Endometrial microvascular endothelial cells (primary cell): ENCODE data around the gene TECTB. TPM values are rescaled to one million over a fixed set of nuclear protein-coding genes. Genes with fewer than 3 reads are reported as not detected.

ENCODE experiments used
- in situ Hi-C: cut with HindIII; loops from 2 replicates; pipeline ENCODE4 v1.10.0; 2017; ENCODE audit warnings: low sequenced_read_pairs, low pct_unique_long_range_greater_than_20kb; ENCODE audit errors: inconsistent ontology term
- total RNA-seq: library from RNA; depleted of rRNA; stranded (reverse); fragments of >200 nt; gene quantifications from one replicate; pipeline ENCODE4 v1.2.3, GENCODE V29; 2015; ENCODE audit errors: inconsistent ontology term

TECTB gene
- total RNA-seq, 1 donor from 2014 or later: not detected

DNA sequence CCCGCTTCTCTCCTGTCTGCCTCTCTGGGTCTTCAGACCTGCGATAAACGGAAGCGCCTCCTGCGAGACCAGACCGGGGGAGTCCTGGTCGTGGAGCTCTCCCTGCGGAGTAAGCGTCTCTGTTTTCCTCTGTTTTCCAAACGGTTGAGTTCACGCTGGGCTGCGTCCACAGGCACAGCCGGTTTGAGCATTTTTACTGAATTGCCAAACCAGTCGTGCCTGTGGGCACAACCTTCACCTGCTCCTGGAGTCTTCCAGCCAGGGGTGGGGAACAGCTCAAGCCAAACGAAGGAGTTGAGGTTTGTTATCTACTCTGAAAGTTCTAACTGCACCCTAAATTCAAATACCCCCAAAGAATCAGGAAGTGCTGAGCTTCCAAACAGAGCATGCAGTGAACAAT lies 16.3 kb downstream of the TECTB start:
- in situ Hi-C loops: no loop called here

DNA sequence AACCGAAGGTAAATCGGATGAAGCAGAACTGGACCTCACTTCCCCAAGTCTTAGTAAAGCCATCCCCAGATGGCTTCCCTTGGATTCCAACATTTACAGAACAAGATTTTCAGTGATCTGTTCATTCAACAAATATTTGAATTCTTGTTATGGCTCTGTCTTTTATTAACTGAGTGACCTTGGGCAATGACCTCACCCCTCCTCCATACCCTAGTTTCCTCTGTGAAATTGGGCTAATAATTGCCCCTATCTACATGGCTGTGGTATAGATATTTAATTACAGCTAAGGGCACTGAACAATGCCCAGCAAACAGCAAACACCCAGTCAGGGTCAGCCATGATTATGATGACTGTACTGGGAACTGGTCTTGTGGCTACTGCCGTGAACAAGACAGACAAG lies 19.1 kb downstream of the TECTB start:
- in situ Hi-C loops: no loop called here

DNA sequence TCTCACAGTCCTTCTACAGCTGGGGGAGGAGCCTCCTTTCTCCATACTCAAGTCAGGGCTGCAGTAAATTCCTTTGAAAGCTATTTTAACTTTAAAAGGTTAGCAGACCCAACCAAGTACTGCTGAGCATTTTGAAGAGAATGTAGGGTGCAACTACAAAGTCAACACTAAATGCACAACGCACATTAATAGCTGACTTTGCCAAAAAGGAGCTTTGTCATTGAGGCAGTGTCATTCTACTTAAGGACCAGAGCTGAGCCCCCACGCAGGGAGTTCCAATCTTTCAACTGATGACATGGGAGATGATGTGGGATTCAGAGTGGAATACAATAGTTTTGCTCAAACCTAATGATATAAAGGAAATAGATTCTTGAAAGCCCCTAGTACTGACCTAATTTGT lies 20.3 kb downstream of the TECTB start:
- in situ Hi-C loops: no loop called here

DNA sequence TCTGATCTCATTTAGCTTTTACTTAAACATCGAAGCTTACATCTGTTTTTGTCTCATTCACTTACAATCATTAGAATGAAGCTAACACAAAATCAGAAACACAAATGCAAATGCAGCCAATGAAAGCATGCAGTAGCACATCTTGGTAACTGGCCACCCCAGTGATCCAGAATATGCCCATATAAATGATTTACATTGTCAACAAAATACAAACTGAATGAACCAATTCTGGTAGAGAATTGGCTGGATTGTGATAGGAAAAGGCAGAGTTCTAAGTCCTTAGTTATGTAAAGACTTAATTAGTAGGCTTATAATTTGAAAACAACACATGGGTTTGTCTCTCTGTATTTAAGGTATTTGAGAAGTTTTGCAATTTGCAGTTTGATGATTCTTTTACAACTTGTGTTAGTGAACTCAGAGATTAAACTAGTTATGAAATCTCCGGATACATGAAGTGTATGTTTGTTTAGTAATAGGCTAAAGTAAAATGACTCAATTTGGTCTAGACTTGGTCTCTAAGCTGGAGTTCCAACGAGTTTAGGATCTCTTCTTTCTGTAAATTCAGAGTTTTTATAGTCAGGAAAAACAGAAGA lies 21.2 kb downstream of the TECTB start:
- in situ Hi-C loops: no loop called here

DNA sequence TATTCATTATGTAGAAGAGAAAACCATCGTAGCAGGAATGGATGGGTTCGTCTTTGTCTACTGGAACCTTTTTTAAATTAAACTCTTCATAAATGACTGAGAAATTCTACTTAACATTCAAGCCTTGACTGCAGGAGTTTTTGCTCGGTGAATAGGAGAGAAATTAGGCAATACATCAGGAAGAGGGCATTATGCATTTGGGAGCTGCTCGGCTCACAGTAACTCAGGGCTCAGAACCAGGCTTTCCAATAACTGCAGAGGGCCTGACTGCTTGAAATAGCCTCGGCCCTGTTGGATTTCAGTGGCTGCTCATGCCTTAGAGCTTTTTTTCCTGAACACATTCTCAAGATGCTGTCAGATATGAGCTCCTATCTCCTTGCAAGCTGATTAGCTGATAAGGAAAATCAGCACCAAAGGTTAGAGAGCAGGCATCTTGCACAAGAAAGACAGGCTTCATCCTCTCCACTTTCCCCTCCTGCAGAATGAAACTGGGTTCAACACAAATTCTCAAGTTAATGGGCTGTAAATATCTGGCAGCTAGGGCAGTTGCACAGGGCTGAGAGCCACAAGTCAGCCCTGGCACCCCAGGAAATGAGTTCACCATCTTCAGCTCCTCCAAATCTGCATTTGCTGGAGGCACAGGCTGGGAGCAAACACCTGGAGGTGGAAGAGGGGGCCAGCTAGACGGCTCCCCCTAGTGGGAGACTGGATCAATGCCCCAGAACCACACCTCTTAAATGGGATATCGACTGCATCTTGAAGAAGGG lies 24.3 kb downstream of the TECTB start:
- in situ Hi-C loops: no loop called here

DNA sequence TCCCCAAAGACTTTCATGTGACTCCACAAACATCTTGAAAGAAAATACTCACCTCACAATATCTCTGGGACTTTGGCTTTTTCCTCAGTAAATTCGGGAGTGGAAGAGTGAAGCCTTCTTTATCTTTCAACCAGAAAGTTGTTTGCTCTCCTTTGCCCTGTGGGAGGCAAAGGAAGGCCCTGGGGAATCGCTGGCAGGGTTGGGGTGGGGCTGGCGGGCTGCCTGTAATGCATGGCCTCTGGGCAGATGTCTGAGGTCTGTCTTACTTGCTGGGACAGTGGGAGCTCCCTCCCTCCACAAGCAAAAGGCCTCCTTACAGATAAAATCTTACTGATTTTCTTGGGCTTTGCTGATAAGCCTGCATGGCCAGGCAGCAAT lies 24.9 kb downstream of the TECTB start:
- in situ Hi-C loops: no loop called here

DNA sequence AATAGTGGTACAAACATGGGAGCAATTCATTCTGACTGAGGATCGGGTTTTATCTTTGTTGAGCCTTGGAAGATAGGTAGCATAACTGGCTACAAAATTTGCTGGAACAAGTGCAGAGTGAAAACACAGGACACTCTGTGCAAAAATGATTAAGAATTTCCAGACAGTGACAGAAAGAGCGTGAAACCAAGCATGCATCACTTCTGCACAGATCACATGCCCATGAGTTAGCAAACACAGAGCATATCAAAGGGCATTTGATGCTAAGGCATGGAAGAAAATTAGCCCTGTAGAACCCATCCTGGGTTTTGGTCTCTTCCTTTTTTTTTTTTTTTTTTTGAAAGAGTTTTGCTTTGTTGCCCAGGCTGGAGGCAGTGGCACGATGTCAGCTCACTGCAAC lies 28.3 kb downstream of the TECTB start:
- in situ Hi-C loops: no loop called here

DNA sequence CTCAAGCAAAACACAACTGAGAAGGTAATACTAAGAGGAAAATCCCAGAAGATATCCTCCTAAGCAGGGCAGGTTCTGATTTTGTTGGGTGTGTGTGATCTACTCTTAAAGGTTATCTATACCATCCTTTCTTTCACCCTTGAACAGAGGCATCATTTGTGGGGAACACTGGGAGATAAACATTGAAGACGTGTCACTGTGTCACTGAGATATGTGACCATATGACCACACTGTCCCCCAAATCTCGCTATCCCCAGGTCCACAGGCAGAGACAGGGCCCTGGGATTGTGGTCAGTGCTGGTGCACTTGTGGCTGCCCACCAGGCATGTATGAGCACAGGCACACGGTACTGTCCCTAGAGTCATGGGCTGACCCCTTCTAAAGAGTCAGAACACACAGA lies 30.0 kb downstream of the TECTB start:
- in situ Hi-C loops: no loop called here

DNA sequence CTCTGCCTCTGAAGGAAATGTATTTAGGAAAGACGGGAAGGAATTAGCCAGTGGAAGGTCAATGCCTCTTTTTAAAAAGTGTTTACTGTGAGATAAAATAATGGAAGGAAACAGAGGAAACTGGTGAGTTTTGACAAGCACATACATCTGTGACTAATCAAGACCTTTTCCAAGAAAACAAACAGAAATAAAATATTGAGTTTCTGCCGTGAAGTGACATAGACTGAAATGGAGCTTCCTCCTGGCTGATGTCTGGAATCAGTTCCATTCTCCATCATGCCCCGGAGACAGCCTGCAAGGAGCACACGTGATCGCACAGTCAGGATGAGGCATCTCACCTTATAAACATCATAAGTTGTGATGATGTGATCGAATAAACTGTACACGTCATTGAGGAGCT lies 30.7 kb downstream of the TECTB start:
- in situ Hi-C loops: no loop called here

DNA sequence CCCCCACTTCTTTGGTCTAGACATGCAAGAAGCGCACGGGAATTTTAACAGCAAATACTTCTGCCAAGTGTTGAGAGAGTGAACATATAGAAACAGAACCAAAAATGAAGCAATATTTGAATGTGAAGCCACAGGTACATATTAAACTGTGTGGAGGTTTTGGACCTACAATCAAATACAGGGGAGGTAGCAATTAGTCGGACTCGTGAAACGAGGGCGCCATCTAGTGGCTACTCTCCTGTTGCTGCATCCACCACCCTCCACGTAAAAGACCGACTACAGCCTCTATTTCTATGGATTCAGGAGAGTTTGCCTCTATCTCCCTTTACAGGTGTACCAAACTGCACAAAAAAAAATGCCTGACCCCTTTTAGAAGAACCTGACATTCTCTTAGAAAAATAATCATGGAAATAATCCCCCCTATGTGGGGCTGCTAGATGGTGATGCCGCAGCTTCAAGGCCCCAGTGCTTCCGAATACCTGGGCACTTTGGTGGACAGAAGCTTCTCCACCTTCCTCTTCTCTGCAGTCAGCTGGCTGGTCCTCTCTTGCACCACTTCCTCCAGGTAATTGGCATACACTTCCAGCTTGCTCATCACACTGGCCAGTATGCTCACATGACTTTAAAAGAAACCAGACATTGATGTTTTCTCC lies 31.7 kb downstream of the TECTB start:
- in situ Hi-C loops: no loop called here

DNA sequence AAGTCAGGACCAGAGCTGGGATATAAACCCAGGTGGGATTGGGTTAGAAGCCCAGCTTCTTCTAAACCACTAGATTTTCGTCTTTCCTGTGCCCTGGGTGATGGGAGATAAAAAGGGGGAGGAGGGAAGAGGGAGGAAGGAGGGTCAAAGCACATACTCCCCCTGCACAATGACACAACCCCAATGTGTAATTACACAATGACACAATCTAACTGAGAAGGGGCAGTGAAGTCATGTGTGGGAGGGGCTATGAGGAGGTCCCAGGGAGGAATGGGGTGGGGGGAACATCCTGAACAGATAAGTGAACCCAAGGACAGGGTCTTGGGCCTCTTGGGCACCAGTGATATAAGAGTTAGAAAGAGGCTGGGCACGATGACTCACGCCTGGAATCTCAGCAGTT lies 44.5 kb downstream of the TECTB start:
- in situ Hi-C loops: no loop called here

DNA sequence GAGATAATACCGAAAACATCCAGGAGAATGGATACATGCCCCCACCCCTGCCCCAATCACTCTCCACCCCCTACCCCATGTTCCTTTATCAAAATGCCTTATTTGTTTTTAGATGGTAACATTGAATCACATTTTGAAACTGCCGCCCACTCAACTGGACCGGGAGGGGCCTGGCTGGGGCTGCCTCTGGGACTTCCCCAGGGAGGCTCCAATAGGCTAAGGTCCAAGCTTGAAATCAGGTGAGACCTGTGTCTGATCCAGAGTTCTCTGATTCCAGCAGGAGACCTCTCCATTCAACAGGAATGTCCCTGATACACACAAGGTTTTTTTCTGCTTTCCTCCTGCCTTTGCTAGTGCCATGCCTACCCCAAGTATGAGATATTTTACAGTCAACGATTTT lies 47.0 kb downstream of the TECTB start:
- in situ Hi-C loops: no loop called here

DNA sequence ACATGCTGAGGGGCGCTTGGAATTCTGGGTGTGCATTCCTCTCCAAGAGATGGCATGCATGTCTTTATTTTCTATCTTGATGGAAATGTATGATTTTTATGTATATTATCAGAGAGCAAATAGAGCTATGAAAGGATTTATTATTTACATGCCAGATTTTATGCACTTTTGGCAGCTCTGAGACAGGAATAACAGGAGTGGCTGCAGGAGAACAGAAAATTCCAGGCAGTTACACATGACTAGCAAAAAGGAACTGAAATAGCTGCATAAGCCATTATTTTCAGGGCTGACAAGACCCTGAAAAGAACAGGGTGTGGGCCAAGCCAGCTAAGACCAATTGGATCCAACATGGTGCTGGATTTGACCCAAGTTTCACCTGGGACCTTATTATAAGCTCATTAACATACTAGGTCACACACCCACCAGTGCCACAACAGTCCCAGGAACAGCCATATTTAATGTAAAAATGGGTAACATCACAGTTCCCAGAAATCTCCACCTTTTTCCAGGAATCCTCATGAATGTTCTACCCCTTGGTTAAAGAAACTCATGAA lies 47.5 kb downstream of the TECTB start:
- in situ Hi-C loops: no loop called here

DNA sequence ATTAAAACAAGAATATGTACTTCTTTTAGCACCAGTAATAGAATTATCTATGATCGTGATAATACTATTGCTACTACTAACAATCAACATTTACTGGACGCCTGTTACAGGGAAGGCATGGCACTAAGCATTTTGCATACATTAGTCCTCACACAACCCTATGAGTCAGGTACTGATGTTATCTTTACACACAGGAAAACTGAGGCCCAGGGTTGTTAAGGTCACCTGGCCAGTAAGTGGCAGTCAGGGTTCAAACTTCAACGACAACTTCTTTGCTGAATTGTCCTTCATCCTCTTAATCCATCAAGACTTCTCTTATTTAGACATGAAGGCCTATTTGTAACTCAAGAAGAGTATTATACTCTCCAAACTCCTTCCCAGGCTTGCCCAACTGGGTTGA lies 48.8 kb downstream of the TECTB start:
- in situ Hi-C loops: no loop called here

DNA sequence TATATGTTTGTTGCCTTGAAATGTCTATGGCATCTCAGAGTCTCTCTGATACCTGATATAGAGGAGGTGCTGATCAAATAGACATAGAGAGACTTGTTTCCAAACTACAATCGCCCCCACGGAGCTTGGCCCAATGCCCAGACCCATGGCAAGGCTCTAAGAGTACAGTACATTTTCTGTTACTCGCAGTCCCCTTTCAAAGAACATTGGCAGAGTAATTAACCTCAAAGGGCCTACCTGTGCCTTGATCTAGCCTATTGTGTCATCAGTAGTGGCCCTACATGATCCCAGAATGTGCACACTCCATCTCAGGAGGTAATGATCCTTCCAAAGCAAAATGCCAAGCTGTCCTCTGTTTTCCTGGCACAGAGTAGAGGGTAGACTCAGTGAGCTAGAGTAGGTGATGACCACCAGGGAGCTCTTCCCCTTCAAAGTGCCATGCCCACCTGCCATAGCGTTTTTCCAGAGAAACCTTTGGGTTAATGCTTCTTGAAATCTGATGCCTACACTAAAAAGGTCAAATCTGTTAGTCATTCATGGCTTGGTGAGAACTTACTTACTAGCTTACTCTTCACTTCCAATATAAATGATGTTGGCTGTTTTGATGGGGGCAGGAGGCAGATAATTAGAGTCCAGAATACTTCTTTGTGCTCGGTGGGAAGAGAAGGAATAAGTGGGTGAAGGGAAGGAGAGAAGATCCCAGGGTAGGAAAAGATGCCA lies 49.5 kb downstream of the TECTB start:
- in situ Hi-C loops: no loop called here

DNA sequence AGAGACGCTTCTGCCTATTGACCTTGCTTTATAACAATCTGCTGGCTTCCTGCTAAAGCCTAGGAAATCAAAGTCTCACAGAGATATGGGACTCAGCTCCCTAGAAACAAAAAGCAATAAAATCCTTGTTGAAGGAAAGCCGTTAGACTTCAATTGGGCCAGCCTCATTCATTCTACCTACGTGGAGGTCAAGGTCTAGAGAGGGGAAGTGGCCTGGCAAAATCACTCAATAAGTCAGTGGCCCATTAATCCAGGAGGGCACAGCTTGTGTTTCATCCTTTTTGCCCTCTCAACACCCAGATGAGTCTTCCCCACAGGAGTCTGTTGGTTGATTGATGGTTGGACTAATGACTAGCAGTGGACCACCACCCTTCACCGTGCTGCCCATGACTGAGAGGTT lies 50.3 kb downstream of the TECTB start:
- in situ Hi-C loops: no loop called here

DNA sequence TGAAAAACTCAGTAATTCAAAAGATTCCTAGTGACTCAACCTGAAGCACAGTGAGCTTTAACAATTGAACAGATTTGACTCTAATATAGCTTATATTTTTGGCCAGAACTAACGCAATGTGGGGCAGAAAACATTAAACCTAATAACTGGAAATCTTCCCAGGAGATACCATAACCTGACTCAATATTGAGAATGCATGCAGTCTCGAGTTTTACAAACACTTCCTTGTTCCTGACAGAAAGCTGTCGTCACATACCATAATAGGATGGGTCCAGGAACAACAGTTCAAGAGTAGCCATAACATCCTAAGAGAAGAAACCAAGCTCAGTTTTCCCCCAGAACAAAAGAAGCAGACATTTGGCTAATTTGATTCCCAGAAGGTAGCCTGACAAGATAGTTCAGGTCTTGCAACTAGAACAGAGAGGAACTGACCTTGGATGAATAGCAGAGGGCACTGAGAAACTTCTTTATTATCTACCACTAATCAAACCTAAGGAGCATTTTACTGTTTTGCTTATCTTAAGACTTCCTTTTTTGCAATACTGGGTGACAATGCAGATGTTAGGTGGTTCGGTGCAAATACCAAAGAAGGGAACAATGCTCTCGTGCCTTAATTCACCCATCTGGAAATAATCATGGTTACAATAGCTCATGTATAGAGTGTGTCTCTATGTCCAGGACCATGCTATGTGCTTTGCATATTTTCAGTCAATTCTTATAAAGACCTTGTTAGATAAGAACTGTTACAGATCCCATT lies 52.1 kb downstream of the TECTB start:
- in situ Hi-C loops: no loop called here

DNA sequence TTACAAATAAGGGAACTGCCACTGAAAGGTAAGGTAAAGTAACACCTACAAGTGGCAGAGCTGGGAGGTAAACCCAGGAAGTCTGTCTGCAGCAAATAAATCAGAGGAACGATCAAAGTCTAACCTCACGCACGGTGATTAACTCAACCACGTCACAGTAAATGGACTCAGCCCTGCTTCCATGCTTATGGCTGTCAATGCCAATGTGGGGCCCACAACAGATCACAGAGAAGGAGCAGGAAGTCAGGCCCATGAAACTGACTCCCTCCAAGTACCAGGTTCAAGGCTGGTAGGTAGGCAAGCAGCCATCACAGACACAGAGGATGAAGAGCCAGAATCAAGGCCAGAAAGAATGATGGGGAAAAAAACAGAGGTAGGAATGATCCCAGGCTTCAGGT lies 52.7 kb downstream of the TECTB start:
- in situ Hi-C loops: no loop called here
